Mononuclear cell (primary cell): ENCODE measurements around the gene TMEM60. TPM values are rescaled to one million over a fixed set of nuclear protein-coding genes. Genes with fewer than 3 reads are reported as not detected.

ENCODE experiments used
- H3K27me3 ChIP-seq: 2 replicates; pipeline ENCODE4 v1.6.0; 2011; ENCODE audit warnings: low read length, control low read depth; ENCODE audit not compliant: insufficient read depth
- H3K4me1 ChIP-seq: 2 replicates; pipeline ENCODE4 v1.5.1; 2011; ENCODE audit warnings: mild to moderate bottlenecking, low read length, control low read depth; ENCODE audit not compliant: insufficient read depth
- H3K4me3 ChIP-seq: 2 replicates; pipeline ENCODE4 v1.5.1; 2011; ENCODE audit warnings: mild to moderate bottlenecking, low read length, moderate library complexity
- H3K9me3 ChIP-seq: 2 replicates; pipeline ENCODE4 v1.5.1; 2011; ENCODE audit warnings: low read depth, mild to moderate bottlenecking, control low read depth, low read length
- total RNA-seq: library from RNA; depleted of rRNA; stranded (reverse); fragments of >200 nt; gene quantifications from one replicate; pipeline ENCODE4 v1.2.3, GENCODE V29; 2012

TMEM60 gene
- total RNA-seq, 1 donor, result 7.7 TPM

- no peaks in the 10 kb centered on the region for H3K27me3 ChIP-seq
Measured at GRCh38 chr7:77766801-77767605, 31.2 kb downstream of the TMEM60 start.

DNA sequence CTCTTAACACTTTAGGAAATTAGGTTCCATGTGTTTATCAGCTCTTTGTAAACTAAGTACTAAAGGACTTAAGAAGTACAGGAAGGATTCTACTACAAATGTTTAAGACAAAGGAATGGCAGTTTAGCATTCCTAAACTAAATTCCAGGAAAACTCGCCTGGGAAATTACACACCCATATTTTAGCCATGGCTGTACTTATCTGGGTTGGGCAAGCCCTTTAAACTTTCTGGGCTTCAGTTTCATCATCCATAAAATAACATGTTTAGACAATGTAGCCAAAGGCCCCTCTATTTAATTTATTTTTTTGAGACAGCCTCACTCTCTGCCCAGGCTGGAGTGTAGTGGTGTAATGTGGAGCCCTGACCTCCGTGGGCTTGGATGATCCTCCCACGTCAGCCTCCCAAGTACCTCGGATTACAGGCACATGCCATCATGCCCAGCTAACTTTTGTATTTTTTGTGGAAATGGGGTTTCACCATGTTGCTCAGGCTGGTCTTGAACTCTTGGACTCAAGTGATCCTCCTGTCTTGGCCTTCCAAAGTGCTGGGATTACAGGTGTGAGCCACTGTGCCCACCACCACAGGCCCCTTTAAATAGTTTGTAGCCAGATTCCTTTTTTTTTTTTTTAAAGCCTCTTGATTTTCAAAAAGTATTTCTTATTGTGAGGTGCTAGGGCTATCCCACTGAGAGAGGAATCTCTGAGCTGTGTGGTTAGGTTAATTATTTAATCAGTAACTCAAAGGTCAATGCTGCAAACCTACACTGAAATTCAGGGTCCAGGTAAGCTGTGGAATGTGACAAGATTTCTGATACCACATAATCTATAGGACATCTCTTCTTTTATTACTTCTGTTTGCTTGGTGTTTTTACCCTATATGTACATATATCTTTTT, 32.1 kb downstream of the TMEM60 start:
- H3K27me3 ChIP-seq, result no peaks in the 10 kb centered on the region
- no peak overlapping the region for H3K4me3 ChIP-seq
- peaks cover 5% of the 10 kb centered on the region for H3K4me1 ChIP-seq
- no peaks in the 10 kb centered on the region for H3K9me3 ChIP-seq

More at GRCh38 chr7:77766801-77767605, 31.2 kb downstream of the TMEM60 start:
- H3K9me3 ChIP-seq, result no peaks in the 10 kb centered on the region
- H3K4me3 ChIP-seq, result no peak overlapping the region
- peaks cover 5% of the 10 kb centered on the region for H3K4me1 ChIP-seq

- peaks cover 9% of the 10 kb centered on the region for H3K4me1 ChIP-seq
- H3K9me3 ChIP-seq, result no peaks in the 10 kb centered on the region
- no peaks in the 10 kb centered on the region for H3K27me3 ChIP-seq
- H3K4me3 ChIP-seq, result no peak overlapping the region
Measured at GRCh38 chr7:77765481-77765880, 32.8 kb downstream of the TMEM60 start.

DNA sequence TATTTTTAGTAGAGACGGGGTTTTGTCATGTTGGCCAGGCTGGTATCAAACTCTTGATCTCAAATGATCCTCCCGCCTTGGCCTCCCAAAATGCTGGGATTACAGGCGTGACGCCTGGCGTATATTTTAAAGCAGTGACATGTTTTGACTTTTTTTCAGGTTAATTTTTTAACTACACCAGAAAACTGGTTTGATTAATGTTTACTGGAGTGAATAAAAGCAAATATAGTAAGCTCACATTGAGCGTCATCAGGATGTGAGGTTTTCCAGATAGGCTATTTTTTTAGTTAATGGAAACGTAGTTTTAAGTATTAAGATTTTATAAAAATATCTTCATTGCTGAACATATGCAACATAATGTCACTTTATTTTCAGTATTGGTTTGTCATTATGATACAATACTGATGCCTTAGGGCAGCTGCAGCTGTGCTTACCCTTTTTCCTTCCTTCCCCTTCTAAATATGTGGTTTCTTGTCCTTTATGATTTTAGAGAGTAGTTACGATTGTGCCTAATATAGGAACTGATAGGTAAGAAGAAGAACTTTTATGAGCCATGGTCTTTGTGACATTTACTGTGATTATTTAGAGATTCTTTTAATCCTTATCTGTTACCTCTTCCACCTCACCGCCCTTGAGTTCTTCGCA, 37.3 kb downstream of the TMEM60 start:
- H3K4me3 ChIP-seq, result no peak overlapping the region
- peaks cover 13% of the 10 kb centered on the region for H3K4me1 ChIP-seq
- H3K9me3 ChIP-seq, result no peaks in the 10 kb centered on the region
- H3K27me3 ChIP-seq, result no peaks in the 10 kb centered on the region

GRCh38 chr7:77759294-77759889, 38.8 kb downstream of the TMEM60 start:
- Histone ChIP-seq H3K27me3 (no peaks in the 10 kb centered on the region), H3K4me1 (peaks cover 13% of the 10 kb centered on the region), H3K4me3 (no peak overlapping the region), H3K9me3 (no peaks in the 10 kb centered on the region)

GRCh38 chr7:77757589-77757988, 40.6 kb downstream of the TMEM60 start:
- Histone ChIP-seq H3K4me1 (peaks cover 12% of the 10 kb centered on the region), H3K27me3 (no peaks in the 10 kb centered on the region), H3K9me3 (no peaks in the 10 kb centered on the region), H3K4me3 (no peak overlapping the region)

DNA sequence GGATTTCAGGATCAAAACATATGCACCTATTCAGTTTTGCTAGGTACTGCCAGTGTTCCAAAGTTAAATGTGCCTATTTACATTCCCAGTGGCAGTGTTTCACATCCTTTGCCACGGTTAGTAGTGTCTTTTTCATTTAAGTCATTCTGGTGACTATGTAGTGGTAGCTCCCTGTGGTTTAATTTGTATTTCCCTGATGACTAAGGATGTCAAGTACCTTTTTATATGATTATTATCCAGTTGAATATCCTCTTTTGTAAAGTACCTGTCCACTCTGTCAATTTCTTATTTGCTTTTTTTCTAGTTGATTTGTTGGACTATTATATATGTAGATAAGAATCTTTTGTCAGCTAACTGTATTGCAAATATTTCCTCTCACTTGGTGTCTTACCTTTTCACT, 45.1 kb downstream of the TMEM60 start:
- Histone ChIP-seq H3K4me3 (no peak overlapping the region), H3K4me1 (peaks cover 15% of the 10 kb centered on the region), H3K9me3 (no peaks in the 10 kb centered on the region), H3K27me3 (no peaks in the 10 kb centered on the region)

DNA sequence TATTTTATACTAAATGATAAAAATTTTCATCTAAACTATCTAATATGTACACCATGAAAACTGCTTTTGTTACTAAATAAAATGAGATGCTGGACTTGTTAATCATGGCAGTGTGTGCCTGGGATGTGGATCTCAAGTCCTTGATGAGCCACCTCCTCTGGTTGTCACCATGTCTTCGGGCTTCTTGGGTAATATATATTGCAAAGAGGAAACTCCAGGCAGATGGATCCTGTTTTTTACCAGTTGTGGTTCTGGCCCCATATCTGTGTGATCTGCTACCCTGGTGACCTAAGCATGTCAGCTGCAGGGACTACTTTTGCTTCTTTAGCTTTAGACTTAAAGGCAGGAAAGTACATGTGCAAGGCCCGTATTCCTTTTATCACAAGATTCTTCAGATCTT, 46.2 kb downstream of the TMEM60 start:
- Histone ChIP-seq H3K9me3 (no peaks in the 10 kb centered on the region), H3K4me1 (peaks cover 21% of the 10 kb centered on the region)

DNA sequence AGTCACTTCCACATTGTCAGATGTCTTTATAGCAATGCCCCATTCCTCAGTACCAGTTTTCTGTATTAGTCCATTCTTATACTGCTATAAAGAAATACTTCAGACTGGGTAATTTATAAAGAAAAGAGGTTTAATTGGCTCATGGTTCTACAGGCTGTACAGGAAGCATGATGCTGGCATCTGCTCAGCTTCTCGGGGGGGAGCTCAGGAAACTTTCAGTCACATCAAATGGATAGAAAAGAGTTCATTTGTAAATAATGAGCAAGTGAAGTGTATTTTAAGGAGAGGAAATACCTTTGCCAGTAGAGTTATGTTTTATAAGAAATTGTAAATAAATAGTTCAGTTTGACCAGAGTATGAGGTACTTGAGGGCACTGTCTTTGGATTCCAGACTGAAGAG, 50.5 kb downstream of the TMEM60 start:
- no peak overlapping the region for H3K4me3 ChIP-seq
- H3K27me3 ChIP-seq, result no peaks in the 10 kb centered on the region
- H3K9me3 ChIP-seq, result no peaks in the 10 kb centered on the region
- H3K4me1 ChIP-seq, result peaks cover 24% of the 10 kb centered on the region

More for the DNA sequence above, 46.2 kb downstream of the TMEM60 start:
- Histone ChIP-seq H3K4me3 (no peak overlapping the region), H3K27me3 (no peaks in the 10 kb centered on the region)

- H3K27me3 ChIP-seq, result no peaks in the 10 kb centered on the region
- peaks cover 18% of the 10 kb centered on the region for H3K4me1 ChIP-seq
- no peaks in the 10 kb centered on the region for H3K9me3 ChIP-seq
- H3K4me3 ChIP-seq, result no peak overlapping the region
Measured at GRCh38 chr7:77747178-77747577, 51.1 kb downstream of the TMEM60 start.

DNA sequence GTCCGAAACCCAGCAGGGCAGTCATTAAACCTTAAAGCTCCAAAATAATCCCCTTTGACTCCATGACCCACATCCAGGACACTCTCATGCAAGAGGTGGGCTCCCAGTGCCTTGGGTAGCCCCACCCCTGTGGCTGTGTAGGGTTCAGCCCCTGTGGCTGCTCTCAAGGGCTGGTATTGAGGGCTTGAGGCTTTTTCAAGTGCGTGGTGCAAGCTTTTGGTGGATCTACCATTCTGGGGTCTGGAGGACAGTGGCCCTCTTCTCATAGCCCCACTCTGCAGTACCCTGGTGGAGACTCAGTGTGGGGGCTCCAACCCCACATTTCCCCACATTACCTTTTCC, 51.4 kb downstream of the TMEM60 start:
- no peak overlapping the region for H3K4me3 ChIP-seq
- H3K27me3 ChIP-seq, result no peaks in the 10 kb centered on the region
- H3K9me3 ChIP-seq, result no peaks in the 10 kb centered on the region
- H3K4me1 ChIP-seq, result peaks cover 15% of the 10 kb centered on the region

GRCh38 chr7:77746164-77746823, 51.9 kb downstream of the TMEM60 start:
- Histone ChIP-seq H3K4me1 (peaks cover 11% of the 10 kb centered on the region), H3K9me3 (no peaks in the 10 kb centered on the region), H3K4me3 (no peak overlapping the region), H3K27me3 (no peaks in the 10 kb centered on the region)

- H3K4me1 ChIP-seq, result peaks cover 11% of the 10 kb centered on the region
- H3K9me3 ChIP-seq, result no peaks in the 10 kb centered on the region
- H3K27me3 ChIP-seq, result no peaks in the 10 kb centered on the region
- H3K4me3 ChIP-seq, result no peak overlapping the region
Measured at GRCh38 chr7:77745746-77746145, 52.5 kb downstream of the TMEM60 start.
